ENCODE data around the gene DLGAP1.

DNA sequence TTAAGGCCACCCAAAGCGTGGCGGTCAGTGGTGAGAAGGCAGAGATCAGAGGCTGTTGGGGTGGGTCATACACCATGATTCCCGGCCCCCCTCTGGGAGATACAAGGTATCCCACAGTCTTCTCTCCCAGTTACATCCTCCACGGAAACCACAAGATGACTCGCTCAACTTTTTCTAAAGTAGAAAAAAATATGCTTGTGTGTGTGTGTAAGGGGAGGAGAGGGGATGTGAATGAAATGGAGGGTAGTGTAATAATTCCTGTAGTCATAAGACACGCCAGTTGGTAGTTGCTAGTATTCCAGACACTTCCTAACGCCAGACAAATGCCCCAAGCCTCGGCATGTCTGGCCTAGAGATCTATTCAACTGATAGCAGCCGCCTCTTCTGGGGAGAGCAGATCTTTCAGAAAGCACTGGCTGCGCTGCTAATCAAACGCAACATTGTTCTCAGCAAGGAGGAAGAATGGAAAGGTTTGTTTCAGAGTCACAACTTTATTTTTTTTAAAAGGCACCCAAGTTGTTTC is 861.7 kb downstream of the DLGAP1 start:
- TF ChIP-seq ARNTL (CRISPR knock-in tag; IDR thresholded peaks at IDR 0.05; ENCODE audit: borderline replicate concordance, low read depth) (no peak), OSR1 (CRISPR knock-in tag; IDR thresholded peaks at IDR 0.05) (no peak), TOX (CRISPR knock-in tag; IDR thresholded peaks at IDR 0.05; ENCODE audit: borderline replicate concordance) (no peak), TCF4 (CRISPR knock-in tag; IDR thresholded peaks at IDR 0.05; ENCODE audit: borderline replicate concordance) (peak; percentile 26; the same call in 1 of the 2 replicates), ZFP30 (CRISPR knock-in tag; IDR thresholded peaks at IDR 0.05) (no peak), GLIS3 (CRISPR knock-in tag; IDR thresholded peaks at IDR 0.05) (0 out of 2 replicates have a peak, but pooled peaks have one; percentile 6), RARB (CRISPR knock-in tag; IDR thresholded peaks at IDR 0.05) (no peak), ZNF8 (CRISPR knock-in tag; IDR thresholded peaks at IDR 0.05) (0 out of 2 replicates have a peak, but pooled peaks have one; percentile 8), SNAI2 (CRISPR knock-in tag; IDR thresholded peaks at IDR 0.05) (no peak)
- TF ChIP-seq, protein P1, sequence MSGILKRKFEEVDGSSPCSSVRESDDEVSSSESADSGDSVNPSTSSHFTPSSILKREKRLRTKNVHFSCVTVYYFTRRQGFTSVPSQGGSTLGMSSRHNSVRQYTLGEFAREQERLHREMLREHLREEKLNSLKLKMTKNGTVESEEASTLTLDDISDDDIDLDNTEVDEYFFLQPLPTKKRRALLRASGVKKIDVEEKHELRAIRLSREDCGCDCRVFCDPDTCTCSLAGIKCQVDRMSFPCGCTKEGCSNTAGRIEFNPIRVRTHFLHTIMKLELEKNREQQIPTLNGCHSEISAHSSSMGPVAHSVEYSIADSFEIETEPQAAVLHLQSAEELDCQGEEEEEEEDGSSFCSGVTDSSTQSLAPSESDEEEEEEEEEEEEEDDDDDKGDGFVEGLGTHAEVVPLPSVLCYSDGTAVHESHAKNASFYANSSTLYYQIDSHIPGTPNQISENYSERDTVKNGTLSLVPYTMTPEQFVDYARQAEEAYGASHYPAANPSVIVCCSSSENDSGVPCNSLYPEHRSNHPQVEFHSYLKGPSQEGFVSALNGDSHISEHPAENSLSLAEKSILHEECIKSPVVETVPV (CRISPR knock-in tag; IDR thresholded peaks at IDR 0.05), result no peak
- TF ChIP-seq, protein P2, sequence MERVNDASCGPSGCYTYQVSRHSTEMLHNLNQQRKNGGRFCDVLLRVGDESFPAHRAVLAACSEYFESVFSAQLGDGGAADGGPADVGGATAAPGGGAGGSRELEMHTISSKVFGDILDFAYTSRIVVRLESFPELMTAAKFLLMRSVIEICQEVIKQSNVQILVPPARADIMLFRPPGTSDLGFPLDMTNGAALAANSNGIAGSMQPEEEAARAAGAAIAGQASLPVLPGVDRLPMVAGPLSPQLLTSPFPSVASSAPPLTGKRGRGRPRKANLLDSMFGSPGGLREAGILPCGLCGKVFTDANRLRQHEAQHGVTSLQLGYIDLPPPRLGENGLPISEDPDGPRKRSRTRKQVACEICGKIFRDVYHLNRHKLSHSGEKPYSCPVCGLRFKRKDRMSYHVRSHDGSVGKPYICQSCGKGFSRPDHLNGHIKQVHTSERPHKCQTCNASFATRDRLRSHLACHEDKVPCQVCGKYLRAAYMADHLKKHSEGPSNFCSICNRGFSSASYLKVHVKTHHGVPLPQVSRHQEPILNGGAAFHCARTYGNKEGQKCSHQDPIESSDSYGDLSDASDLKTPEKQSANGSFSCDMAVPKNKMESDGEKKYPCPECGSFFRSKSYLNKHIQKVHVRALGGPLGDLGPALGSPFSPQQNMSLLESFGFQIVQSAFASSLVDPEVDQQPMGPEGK (CRISPR knock-in tag; IDR thresholded peaks at IDR 0.05; ENCODE audit: borderline replicate concordance), result no peak
- TF ChIP-seq, protein P3, sequence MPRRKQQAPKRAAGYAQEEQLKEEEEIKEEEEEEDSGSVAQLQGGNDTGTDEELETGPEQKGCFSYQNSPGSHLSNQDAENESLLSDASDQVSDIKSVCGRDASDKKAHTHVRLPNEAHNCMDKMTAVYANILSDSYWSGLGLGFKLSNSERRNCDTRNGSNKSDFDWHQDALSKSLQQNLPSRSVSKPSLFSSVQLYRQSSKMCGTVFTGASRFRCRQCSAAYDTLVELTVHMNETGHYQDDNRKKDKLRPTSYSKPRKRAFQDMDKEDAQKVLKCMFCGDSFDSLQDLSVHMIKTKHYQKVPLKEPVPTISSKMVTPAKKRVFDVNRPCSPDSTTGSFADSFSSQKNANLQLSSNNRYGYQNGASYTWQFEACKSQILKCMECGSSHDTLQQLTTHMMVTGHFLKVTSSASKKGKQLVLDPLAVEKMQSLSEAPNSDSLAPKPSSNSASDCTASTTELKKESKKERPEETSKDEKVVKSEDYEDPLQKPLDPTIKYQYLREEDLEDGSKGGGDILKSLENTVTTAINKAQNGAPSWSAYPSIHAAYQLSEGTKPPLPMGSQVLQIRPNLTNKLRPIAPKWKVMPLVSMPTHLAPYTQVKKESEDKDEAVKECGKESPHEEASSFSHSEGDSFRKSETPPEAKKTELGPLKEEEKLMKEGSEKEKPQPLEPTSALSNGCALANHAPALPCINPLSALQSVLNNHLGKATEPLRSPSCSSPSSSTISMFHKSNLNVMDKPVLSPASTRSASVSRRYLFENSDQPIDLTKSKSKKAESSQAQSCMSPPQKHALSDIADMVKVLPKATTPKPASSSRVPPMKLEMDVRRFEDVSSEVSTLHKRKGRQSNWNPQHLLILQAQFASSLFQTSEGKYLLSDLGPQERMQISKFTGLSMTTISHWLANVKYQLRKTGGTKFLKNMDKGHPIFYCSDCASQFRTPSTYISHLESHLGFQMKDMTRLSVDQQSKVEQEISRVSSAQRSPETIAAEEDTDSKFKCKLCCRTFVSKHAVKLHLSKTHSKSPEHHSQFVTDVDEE (CRISPR knock-in tag; IDR thresholded peaks at IDR 0.05), result peak; percentile 50; the same call in 1 of the 2 replicates
- TF ChIP-seq, protein P4, sequence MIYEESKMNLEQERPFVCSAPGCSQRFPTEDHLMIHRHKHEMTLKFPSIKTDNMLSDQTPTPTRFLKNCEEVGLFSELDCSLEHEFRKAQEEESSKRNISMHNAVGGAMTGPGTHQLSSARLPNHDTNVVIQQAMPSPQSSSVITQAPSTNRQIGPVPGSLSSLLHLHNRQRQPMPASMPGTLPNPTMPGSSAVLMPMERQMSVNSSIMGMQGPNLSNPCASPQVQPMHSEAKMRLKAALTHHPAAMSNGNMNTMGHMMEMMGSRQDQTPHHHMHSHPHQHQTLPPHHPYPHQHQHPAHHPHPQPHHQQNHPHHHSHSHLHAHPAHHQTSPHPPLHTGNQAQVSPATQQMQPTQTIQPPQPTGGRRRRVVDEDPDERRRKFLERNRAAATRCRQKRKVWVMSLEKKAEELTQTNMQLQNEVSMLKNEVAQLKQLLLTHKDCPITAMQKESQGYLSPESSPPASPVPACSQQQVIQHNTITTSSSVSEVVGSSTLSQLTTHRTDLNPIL (CRISPR knock-in tag; IDR thresholded peaks at IDR 0.05; ENCODE audit: low read depth), result no peak

All from SK-N-SH treated with all-trans-retinoic acid at 6 μM for 48 hours (cell line).